H54 (cell line): ENCODE results near the gene RGS2.

Source experiments
- DNase-seq: peaks from one replicate; pipeline ENCODE4 v3.0.0; 2011; ENCODE audit warnings: low spot score, mixed read lengths; ENCODE audit not compliant: insufficient read length
- FAIRE-seq: peaks from 3 replicates; lab custom pipeline; 2011; peaks lifted over from hg19 to GRCh38; lab: Jason Lieb, UNC
- POLR2A ChIP-seq: IDR thresholded peaks from 2 replicates; pipeline ENCODE4 v1.6.1; 2011; ENCODE audit warnings: low read depth, mild to moderate bottlenecking, low read length

The RGS2 gene

GRCh38 chr1:192861860-192862259 lies 53.0 kb downstream of the RGS2 start:
- DNase-seq, result no peak
- no peak for FAIRE-seq

More at GRCh38 chr1:192861860-192862259, 53.0 kb downstream of the RGS2 start:
- TF ChIP-seq POLR2A, result no peak
